ENCODE results near the gene IPO7. TPM values are rescaled to one million over a fixed set of nuclear protein-coding genes. Genes with fewer than 3 reads are reported as not detected.

IPO7 gene
- polyA plus RNA-seq, 1 experiment: 80.6 TPM

- H3K27ac ChIP-seq (ENCODE audit: low read depth, low read length): peak overlapping the region; percentile 99
- no peak for TF ChIP-seq CTCF (IDR thresholded peaks at IDR 0.05; ENCODE audit: low read depth, low read length)
- H3K9me3 ChIP-seq (ENCODE audit: control insufficient read depth, insufficient read depth, low read length): peaks cover 10% of the 10 kb centered on the region; the same call in 1 of the 2 replicates
- H3K4me3 ChIP-seq (ENCODE audit: low read depth, low read length): peak overlapping the region; percentile 67
- ChIA-PET POLR2A (interaction anchor here (0.6 to 2.6 kb wide), 44 partner anchors 10 to 1944 kb away, joined by 3 to 27 read pairs (median 4); partner anchors contain the start of genes ADM, DENND5A, IPO7 and TMEM41B), CTCF (interaction anchor here (0.6 to 2.0 kb wide), 2 partner anchors 21 to 45 kb away, joined by 3 to 7 read pairs; no protein-coding TSS in a partner anchor)
- peak; percentile 66 for DNase-seq (ENCODE audit: low read depth, low spot score)
- H3K27me3 ChIP-seq (ENCODE audit: control insufficient read depth, insufficient read depth, low read length): no peaks in the 10 kb centered on the region
Measured at GRCh38 chr11:9461063-9461759, 76.8 kb downstream of the IPO7 start.

GRCh38 chr11:9461760-9462134 lies 77.3 kb downstream of the IPO7 start:
- no peaks in the 10 kb centered on the region for H3K27me3 ChIP-seq (ENCODE audit: control insufficient read depth, insufficient read depth, low read length)
- POLR2A ChIA-PET: interaction anchor here (0.7 to 2.6 kb wide), 11 partner anchors 12 to 1945 kb away, joined by 3 to 27 read pairs (median 7); partner anchors contain the start of genes DENND5A and IPO7
- TF ChIP-seq CTCF (IDR thresholded peaks at IDR 0.05; ENCODE audit: low read depth, low read length): no peak
- DNase-seq (ENCODE audit: low read depth, low spot score): no peak
- peak overlapping the region; percentile 67 for H3K4me3 ChIP-seq (ENCODE audit: low read depth, low read length)
- H3K27ac ChIP-seq (ENCODE audit: low read depth, low read length): peak overlapping the region; percentile 99
- CTCF ChIA-PET: no interaction called here
- peaks cover 8% of the 10 kb centered on the region; the same call in 1 of the 2 replicates for H3K9me3 ChIP-seq (ENCODE audit: control insufficient read depth, insufficient read depth, low read length)

GRCh38 chr11:9462172-9462799 lies 77.8 kb downstream of the IPO7 start:
- peak overlapping the region; percentile 39 for H3K27ac ChIP-seq (ENCODE audit: low read depth, low read length)
- H3K27me3 ChIP-seq (ENCODE audit: control insufficient read depth, insufficient read depth, low read length): no peaks in the 10 kb centered on the region
- DNase-seq (ENCODE audit: low read depth, low spot score): no peak
- TF ChIP-seq CTCF (IDR thresholded peaks at IDR 0.05; ENCODE audit: low read depth, low read length): no peak
- ChIA-PET CTCF (no interaction called here), POLR2A (interaction anchor here (0.7 to 1.3 kb wide), 3 partner anchors 37 to 1945 kb away, joined by 3 to 6 read pairs (median 3); partner anchors contain the start of gene DENND5A)
- peak overlapping the region; percentile 67 for H3K4me3 ChIP-seq (ENCODE audit: low read depth, low read length)
- H3K9me3 ChIP-seq (ENCODE audit: control insufficient read depth, insufficient read depth, low read length): peaks cover 6% of the 10 kb centered on the region; the same call in 1 of the 2 replicates

- H3K27ac ChIP-seq (ENCODE audit: low read depth, low read length): no peak overlapping the region
- H3K9me3 ChIP-seq (ENCODE audit: control insufficient read depth, insufficient read depth, low read length): peaks cover 6% of the 10 kb centered on the region; the same call in 1 of the 2 replicates
- no peaks in the 10 kb centered on the region for H3K27me3 ChIP-seq (ENCODE audit: control insufficient read depth, insufficient read depth, low read length)
- ChIA-PET POLR2A (interaction anchor here (1.3 kb wide), 1 partner anchor 36 kb away, joined by 3 read pairs; no protein-coding TSS in a partner anchor), CTCF (no interaction called here)
- no peak for DNase-seq (ENCODE audit: low read depth, low spot score)
- TF ChIP-seq CTCF (IDR thresholded peaks at IDR 0.05; ENCODE audit: low read depth, low read length): no peak
- no peak overlapping the region for H3K4me3 ChIP-seq (ENCODE audit: low read depth, low read length)
Measured at GRCh38 chr11:9462806-9463537, 78.5 kb downstream of the IPO7 start.
